GM18511 (cell line): ENCODE measurements around the gene ABLIM3.

Experiments
- ATAC-seq: cut with Tn5 transposase; IDR thresholded peaks from one replicate; pipeline ENCODE4 v1.9.1; 2021; ENCODE audit warnings: mild to moderate bottlenecking, moderate library complexity; ENCODE audit not compliant: unreplicated experiment

The ABLIM3 gene

GRCh38 chr5:149156435-149157083, 15.3 kb downstream of the ABLIM3 start:
- ATAC-seq, result no peak

- no peak for ATAC-seq
These were observed 16.0 kb downstream of the ABLIM3 start for GRCh38 chr5:149157330-149157729.

- ATAC-seq, result no peak
These were observed 19.0 kb downstream of the ABLIM3 start for GRCh38 chr5:149160291-149160787.

GRCh38 chr5:149161026-149161687, 19.9 kb downstream of the ABLIM3 start:
- no peak for ATAC-seq

- no peak for ATAC-seq
These were observed 20.6 kb downstream of the ABLIM3 start for GRCh38 chr5:149161850-149162249.

- peak; percentile 93 for ATAC-seq
These were observed 21.2 kb downstream of the ABLIM3 start for GRCh38 chr5:149162401-149163084.

- no peak for ATAC-seq
These were observed 23.4 kb downstream of the ABLIM3 start for GRCh38 chr5:149164731-149165130.

GRCh38 chr5:149166128-149166527, 24.8 kb downstream of the ABLIM3 start:
- ATAC-seq, result no peak

GRCh38 chr5:149166591-149167100, 25.4 kb downstream of the ABLIM3 start:
- no peak for ATAC-seq

GRCh38 chr5:149168276-149168906, 27.1 kb downstream of the ABLIM3 start:
- ATAC-seq, result no peak

- ATAC-seq, result no peak
These were observed 29.0 kb downstream of the ABLIM3 start for GRCh38 chr5:149170299-149170698.

- peak; percentile 81 for ATAC-seq
These were observed 31.0 kb downstream of the ABLIM3 start for GRCh38 chr5:149172261-149172660.

GRCh38 chr5:149172709-149173505, 31.6 kb downstream of the ABLIM3 start:
- ATAC-seq, result no peak

GRCh38 chr5:149174847-149175234, 33.5 kb downstream of the ABLIM3 start:
- no peak for ATAC-seq

GRCh38 chr5:149175346-149176105, 34.2 kb downstream of the ABLIM3 start:
- no peak for ATAC-seq

GRCh38 chr5:149177339-149177843, 36.1 kb downstream of the ABLIM3 start:
- ATAC-seq, result no peak

- no peak for ATAC-seq
These were observed 36.7 kb downstream of the ABLIM3 start for GRCh38 chr5:149177911-149178565.

- ATAC-seq, result no peak
These were observed 40.4 kb downstream of the ABLIM3 start for GRCh38 chr5:149181732-149182131.

- ATAC-seq, result no peak
These were observed 40.9 kb downstream of the ABLIM3 start for GRCh38 chr5:149182241-149182640.
